H1 (cell line): Measurements from ENCODE around the gene DYNC1H1. TPM values are rescaled to one million over a fixed set of nuclear protein-coding genes. Genes with fewer than 3 reads are reported as not detected.

Source experiments
- CTCF ChIA-PET: fragments of 300-600 bp; sonication (Branson Sonifier 250); formaldehyde crosslinking; loops from one replicate; lab custom pipeline; 2021; ENCODE audit not compliant: partially characterized antibody; lab: Charles Lee
- POLR2A ChIA-PET: fragments of 300-600 bp; sonication (Branson Sonifier 250); formaldehyde crosslinking; loops from one replicate; lab custom pipeline; 2021; ENCODE audit warnings: inconsistent platforms; ENCODE audit not compliant: partially characterized antibody; lab: Charles Lee
- DNase-seq, 2 experiments: peaks; one replicate each; pipeline versions ENCODE4 v3.0.0 to v3.0.0-alpha.2; 2010 to 2022; ENCODE audit warnings: low spot score in 2 of 2, low read depth in 1 of 2, mixed read lengths in 1 of 2
- FAIRE-seq: peaks from 2 replicates; lab custom pipeline; 2011; peaks lifted over from hg19 to GRCh38; lab: Jason Lieb, UNC
- H2AFZ ChIP-seq: 2 replicates; pipeline ENCODE4 v1.8.1; 2012; ENCODE audit warnings: low read length, inconsistent platforms
- H2AK5ac ChIP-seq: 2 replicates; pipeline ENCODE4 v1.6.1; 2013; ENCODE audit warnings: low read depth, low read length
- H2BK120ac ChIP-seq: replicated peaks from 2 replicates; pipeline ENCODE3; 2013; ENCODE audit warnings: low read depth, low read length, inconsistent platforms
- H2BK12ac ChIP-seq: 2 replicates; pipeline ENCODE4 v1.6.1; 2013; ENCODE audit warnings: low read depth, low read length
- H2BK15ac ChIP-seq: 2 replicates; pipeline ENCODE4 v1.6.1; 2013; ENCODE audit warnings: low read length
- H2BK20ac ChIP-seq: 2 replicates; pipeline ENCODE4 v1.6.1; 2013; ENCODE audit warnings: low read length
- H2BK5ac ChIP-seq: 2 replicates; pipeline ENCODE4 v1.6.1; 2013; ENCODE audit warnings: low read depth, low read length
- H3K14ac ChIP-seq: 2 replicates; pipeline ENCODE4 v1.6.1; 2013; ENCODE audit warnings: inconsistent platforms; ENCODE audit not compliant: insufficient read length
- H3K18ac ChIP-seq: 2 replicates; pipeline ENCODE4 v1.6.1; 2013; ENCODE audit warnings: low read length; ENCODE audit errors: extremely low read depth
- H3K23ac ChIP-seq: 2 replicates; pipeline ENCODE4 v1.6.1; 2013; ENCODE audit warnings: inconsistent platforms; ENCODE audit not compliant: insufficient read length
- H3K23me2 ChIP-seq: 2 replicates; pipeline ENCODE4 v1.6.1; 2013; ENCODE audit warnings: low read depth, low read length
- H3K27ac ChIP-seq: 2 replicates; pipeline ENCODE4 v1.6.1; 2011; ENCODE audit warnings: low read depth, low read length, inconsistent platforms
- H3K27me3 ChIP-seq, 4 experiments: replicated peaks in 1 of 4; 1 replicate in 1 of 4; 2 replicates in 3 of 4; pipeline versions ENCODE4 v1.6.1 to v1.8.1; 2011 to 2013; ENCODE audit warnings: low read length in 3 of 4, mild to moderate bottlenecking in 3 of 4, inconsistent platforms in 2 of 4, mixed read lengths in 2 of 4, moderate library complexity in 1 of 4; ENCODE audit not compliant: control insufficient read depth in 3 of 4, insufficient read depth in 3 of 4; ENCODE audit errors: extremely low read depth in 1 of 4
- H3K36me3 ChIP-seq, 4 experiments: 2 replicates each; pipeline versions ENCODE4 v1.6.1 to v1.8.1; 2011 to 2013; ENCODE audit warnings: mild to moderate bottlenecking in 4 of 4, low read length in 3 of 4, moderate library complexity in 2 of 4, control low read depth in 1 of 4, inconsistent platforms in 1 of 4; ENCODE audit not compliant: insufficient read depth in 4 of 4, control insufficient read depth in 2 of 4
- H3K4ac ChIP-seq: replicated peaks from 2 replicates; pipeline ENCODE3; 2013; ENCODE audit warnings: low read length, low read depth, mixed read lengths, inconsistent platforms; ENCODE audit not compliant: insufficient read length
- H3K4me1 ChIP-seq, 4 experiments: replicated peaks in 1 of 4; 1 replicate in 1 of 4; 2 replicates in 3 of 4; pipeline versions ENCODE4 v1.6.1 to v1.8.1; 2011 to 2013; ENCODE audit warnings: low read length in 3 of 4, inconsistent platforms in 2 of 4, mixed read lengths in 1 of 4; ENCODE audit not compliant: insufficient read depth in 4 of 4, control insufficient read depth in 3 of 4
- H3K4me2 ChIP-seq, 2 experiments: 2 replicates each; pipeline versions ENCODE4 v1.6.1 to v1.8.1; 2011 to 2013; ENCODE audit warnings: low read depth in 2 of 2, low read length in 2 of 2, control low read depth in 1 of 2, inconsistent platforms in 1 of 2, mild to moderate bottlenecking in 1 of 2; ENCODE audit not compliant: insufficient read depth in 1 of 2
- H3K4me3 ChIP-seq, 4 experiments: fragments of 200-600, 300-600 bp in 1 of 4; sonication (generic), shearing (Covaris generic), sonication (Bioruptor Twin) in 1 of 4; 2 replicates each; pipeline versions ENCODE4 v1.5.1 to v1.8.1; 2011 to 2016; ENCODE audit warnings: low read length in 4 of 4, low read depth in 3 of 4, control low read depth in 2 of 4, inconsistent platforms in 2 of 4, mild to moderate bottlenecking in 2 of 4, mixed read lengths in 1 of 4, moderate library complexity in 1 of 4; ENCODE audit not compliant: insufficient read depth in 2 of 4; ENCODE audit errors: extremely low read depth in 1 of 4
- H3K56ac ChIP-seq: replicated peaks from 2 replicates; pipeline ENCODE3; 2013; ENCODE audit warnings: low read depth, mild to moderate bottlenecking, mixed read lengths, low read length, inconsistent platforms; ENCODE audit not compliant: insufficient read length
- H3K79me1 ChIP-seq: 2 replicates; pipeline ENCODE4 v1.6.1; 2013; ENCODE audit warnings: low read depth, low read length, control low read depth
- H3K79me2 ChIP-seq, 2 experiments: 2 replicates each; pipeline versions ENCODE4 v1.6.1 to v1.8.1; 2012 to 2013; ENCODE audit warnings: low read length in 2 of 2, mild to moderate bottlenecking in 2 of 2, inconsistent platforms in 1 of 2; ENCODE audit not compliant: insufficient read depth in 2 of 2, control insufficient read depth in 1 of 2
- H3K9ac ChIP-seq, 4 experiments: replicated peaks in 1 of 4; 1 replicate in 1 of 4; 2 replicates in 3 of 4; pipeline versions ENCODE4 v1.6.1 to v1.8.1; 2011 to 2013; ENCODE audit warnings: low read depth in 3 of 4, low read length in 3 of 4, control low read depth in 2 of 4, mild to moderate bottlenecking in 2 of 4, moderate library complexity in 2 of 4, inconsistent platforms in 1 of 4; ENCODE audit errors: extremely low read depth in 1 of 4
- H3K9me3 ChIP-seq, 2 experiments: 2 replicates each; pipeline versions ENCODE4 v1.6.1 to v1.8.1; 2012 to 2013; ENCODE audit warnings: mild to moderate bottlenecking in 2 of 2, moderate library complexity in 2 of 2, control low read depth in 1 of 2, inconsistent platforms in 1 of 2, low read depth in 1 of 2, low read length in 1 of 2, mixed read lengths in 1 of 2; ENCODE audit not compliant: insufficient read depth in 2 of 2
- H4K20me1 ChIP-seq, 2 experiments: replicated peaks in 1 of 2; 2 replicates each; pipeline versions ENCODE3 to v1.8.1; 2011 to 2013; ENCODE audit warnings: inconsistent platforms in 2 of 2, low read length in 2 of 2, mild to moderate bottlenecking in 1 of 2; ENCODE audit not compliant: insufficient read depth in 2 of 2, control insufficient read depth in 1 of 2
- H4K5ac ChIP-seq: 2 replicates; pipeline ENCODE4 v1.6.1; 2013; ENCODE audit warnings: low read length, low read depth, mixed read lengths, inconsistent platforms; ENCODE audit not compliant: insufficient read length
- H4K8ac ChIP-seq: 2 replicates; pipeline ENCODE4 v1.8.0; 2013; ENCODE audit warnings: mild to moderate bottlenecking, moderate library complexity, low read length, inconsistent platforms; ENCODE audit not compliant: insufficient read depth; ENCODE audit errors: extremely low read depth
- H4K91ac ChIP-seq: replicated peaks from 2 replicates; pipeline ENCODE3; 2013; ENCODE audit warnings: low read length, mixed read lengths, inconsistent platforms; ENCODE audit not compliant: insufficient read length
- BRCA1 ChIP-seq: IDR thresholded peaks from 2 replicates; pipeline ENCODE4 v1.6.1; 2012; ENCODE audit warnings: low read depth, low read length, improper control_type of control experiment
- CHD1 ChIP-seq: IDR thresholded peaks from 2 replicates; pipeline ENCODE4 v1.6.1; 2012; ENCODE audit warnings: low read depth, low read length, improper control_type of control experiment
- CHD2 ChIP-seq: IDR thresholded peaks from 2 replicates; pipeline ENCODE4 v1.6.1; 2012; ENCODE audit warnings: low read length, improper control_type of control experiment
- EZH2 ChIP-seq: fragments of 200-600 bp; sonication (generic); IDR thresholded peaks from 2 replicates; pipeline ENCODE4 v1.7.1; 2012; ENCODE audit warnings: low read depth, mild to moderate bottlenecking, moderate library complexity, low read length, inconsistent platforms; ENCODE audit not compliant: severe bottlenecking
- FOSL1 ChIP-seq: IDR thresholded peaks from 2 replicates; pipeline ENCODE4 v1.6.1; 2011; ENCODE audit warnings: mild to moderate bottlenecking, low read depth, low read length, moderate library complexity; ENCODE audit not compliant: insufficient read depth
- GABPA ChIP-seq: IDR thresholded peaks from 2 replicates; pipeline ENCODE4 v1.6.1; 2011; ENCODE audit warnings: mild to moderate bottlenecking, low read length, moderate library complexity, borderline replicate concordance; ENCODE audit not compliant: insufficient read depth
- HDAC2 ChIP-seq, 2 experiments: fragments of 300-600 bp in 1 of 2; sonication (generic) in 1 of 2; IDR thresholded peaks; 2 replicates each; pipeline ENCODE4 v1.6.1; 2011 to 2012; ENCODE audit warnings: low read depth in 2 of 2, low read length in 2 of 2, mild to moderate bottlenecking in 2 of 2, moderate library complexity in 2 of 2, borderline replicate concordance in 1 of 2, inconsistent platforms in 1 of 2
- NRF1 ChIP-seq: IDR thresholded peaks from 2 replicates; pipeline ENCODE4 v1.6.1; 2011; ENCODE audit warnings: mild to moderate bottlenecking, low read depth, low read length, improper control_type of control experiment
- RFX5 ChIP-seq: IDR thresholded peaks from 2 replicates; pipeline ENCODE4 v1.6.1; 2011; ENCODE audit warnings: low read depth, low read length, improper control_type of control experiment, borderline replicate concordance
- RXRA ChIP-seq: IDR thresholded peaks from 2 replicates; pipeline ENCODE4 v1.6.1; 2011; ENCODE audit warnings: low read depth, mild to moderate bottlenecking, low read length, moderate library complexity; ENCODE audit not compliant: insufficient read depth
- SUZ12 ChIP-seq: fragments of 200-600 bp; sonication (generic); IDR thresholded peaks from 2 replicates; pipeline ENCODE4 v1.6.1; 2012; ENCODE audit warnings: mild to moderate bottlenecking, inconsistent platforms, low read length, moderate library complexity, mixed read lengths
- WGBS, 2 experiments: shearing (Covaris generic) in 1 of 2; methylation state at CpG; one replicate each; pipeline versions ENCODE4 v1.1.6 to v1.1.7; 2013 to 2015; ENCODE audit warnings: low lambda C conversion rate in 2 of 2, mixed read lengths in 2 of 2, inconsistent platforms in 1 of 2, low coverage in 1 of 2, missing lambda C conversion rate in 1 of 2; ENCODE audit not compliant: insufficient replicate concordance in 2 of 2, insufficient coverage in 1 of 2, insufficient read length in 1 of 2; ENCODE audit errors: extremely low coverage in 1 of 2, missing lambda C conversion rate in 1 of 2; 5-methylcytosine and 5-hydroxymethylcytosine counted together
- polyA plus RNA-seq, 7 experiments: library from polyadenylated mRNA; depleted of rRNA in 3 of 7; stranded (reverse) in 5 of 7; unstranded in 2 of 7; fragments of >200 nt in 5 of 7; fragments of 200-250 nt in 2 of 7; gene quantifications; 1 replicate in 5 of 7; 2 replicates in 1 of 7; 4 replicates in 1 of 7; pipeline versions ENCODE4 v1.2.1 to v1.2.3, GENCODE V29; 2011 to 2013; ENCODE audit warnings: missing spikeins in 2 of 7, mixed read lengths in 2 of 7
- total RNA-seq: library from RNA; stranded (reverse); fragmentation: NEBNext Ultra II Directional; extraction: Animal tissue kit (Norgen Biotek cat#: 25700); gene quantifications from 2 replicates; pipeline ENCODE4 v1.2.1, GENCODE V29; 2021
- TF ChIP-seq, protein P1 (sequence below): IDR thresholded peaks from 2 replicates; pipeline ENCODE4 v1.6.1; 2011; ENCODE audit warnings: low read depth, mild to moderate bottlenecking, low read length; ENCODE audit not compliant: insufficient read depth

DYNC1H1 gene
- total and polyA plus RNA-seq, 2 of the 8 experiments (the other 6 are each of a cell fraction or from before 2014, with no cell fraction given) = 238 to 387 TPM

DNA sequence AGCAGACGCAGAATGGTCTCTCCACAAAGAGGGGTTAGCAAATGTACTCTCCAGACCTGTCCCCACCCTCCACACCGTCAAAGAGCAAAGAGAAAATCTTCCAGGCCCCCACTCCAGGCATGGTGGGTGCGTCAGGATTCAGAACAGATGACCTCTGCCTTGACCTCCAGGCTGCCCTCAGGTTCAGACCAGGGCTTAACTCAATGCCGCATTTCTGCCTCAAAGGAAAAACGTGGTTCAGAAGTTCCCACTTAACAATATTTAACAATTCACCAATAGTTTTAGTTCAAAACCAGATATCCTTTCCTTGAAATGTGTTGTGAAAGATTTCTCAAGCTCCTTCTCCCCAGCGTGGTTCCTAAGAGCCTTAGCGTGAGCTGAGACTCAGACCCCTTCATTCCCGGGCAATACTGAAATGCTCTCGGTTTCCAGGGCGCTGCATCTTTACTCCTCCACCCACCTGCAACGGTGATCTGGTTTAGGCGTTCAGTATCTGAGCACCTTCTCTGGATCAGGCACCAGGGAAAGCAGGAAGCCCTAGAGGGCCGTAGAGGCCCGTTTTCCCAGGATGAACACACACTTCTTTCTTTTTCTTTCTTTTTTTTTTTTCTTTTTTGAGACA lies 99.5 kb downstream of the DYNC1H1 start:
- Histone ChIP-seq H2BK20ac (no peak overlapping the region), H3K36me3 (no peaks in the 10 kb centered on the region), H2BK15ac (no peak overlapping the region), H3K4me3 (no peak overlapping the region), H3K4me2 (no peak overlapping the region), H2AFZ (peak overlapping the region; percentile 90), H4K20me1 (no peaks in the 10 kb centered on the region), H3K23ac (no peak overlapping the region), H2AK5ac (no peak overlapping the region), H3K9ac (no peak overlapping the region), H4K91ac (no peak overlapping the region), H4K8ac (0 out of 2 replicates have a peak overlapping the region, but pooled peaks have one; percentile 43), H3K79me2 (no peaks in the 10 kb centered on the region), H3K4me1 (peaks cover 0 to 3% (median 0%) of the 10 kb centered on the region in 4 experiments; a peak in 1 of 7 replicates), H3K9me3 (no peaks in the 10 kb centered on the region), H3K56ac (no peak overlapping the region), H4K5ac (no peak overlapping the region), H3K18ac (no peak overlapping the region), H2BK120ac (no peak overlapping the region), H2BK12ac (no peak overlapping the region), H3K79me1 (no peaks in the 10 kb centered on the region), H2BK5ac (no peak overlapping the region), H3K27ac (no peak overlapping the region), H3K27me3 (no peaks in the 10 kb centered on the region), H3K14ac (no peak overlapping the region), H3K4ac (no peak overlapping the region), H3K23me2 (no peaks in the 10 kb centered on the region)
- no peak for DNase-seq
- POLR2A ChIA-PET = interaction anchor here (0.6 to 1.8 kb wide), 10 partner anchors 8 to 254 kb away, joined by 3 to 7 read pairs (median 4); partner anchors contain the start of gene DYNC1H1
- TF ChIP-seq RXRA (no peak), EZH2 (no peak), CHD1 (no peak), GABPA (no peak), NRF1 (no peak), RFX5 (no peak), CHD2 (no peak), SUZ12 (no peak), FOSL1 (no peak), BRCA1 (no peak), HDAC2 (IDR thresholded peaks at IDR 0.05; ENCODE audit: borderline replicate concordance in 1 of 2, low read depth in 2 of 2, low read length in 2 of 2) (no peak)
- TF ChIP-seq, protein P1, sequence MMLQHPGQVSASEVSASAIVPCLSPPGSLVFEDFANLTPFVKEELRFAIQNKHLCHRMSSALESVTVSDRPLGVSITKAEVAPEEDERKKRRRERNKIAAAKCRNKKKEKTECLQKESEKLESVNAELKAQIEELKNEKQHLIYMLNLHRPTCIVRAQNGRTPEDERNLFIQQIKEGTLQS = no peak
- 84% methylated on average over 12 of the region's 14 CpGs; no CpG with 5 or more reads in 1 of the 2 experiments for WGBS, 2 experiments
- FAIRE-seq = no peak
- CTCF ChIA-PET = interaction anchor here (0.9 to 5.4 kb wide), 7 partner anchors 14 to 293 kb away, joined by 3 to 37 read pairs (median 5); no protein-coding TSS in a partner anchor
